ENCODE data around the gene TLR10.
A peak's percentile ranks its signal among the peaks of the same experiment; 100 is the strongest.

TLR10 gene

GRCh38 chr4:38765382-38765781 lies 17.4 kb downstream of the TLR10 start:
- DNase-seq = no peak

- DNase-seq = no peak
Observed at GRCh38 chr4:38764277-38764676, 18.5 kb downstream of the TLR10 start.

GRCh38 chr4:38762560-38762959 lies 20.2 kb downstream of the TLR10 start:
- no peak for DNase-seq

GRCh38 chr4:38759790-38760122 lies 23.0 kb downstream of the TLR10 start:
- DNase-seq = no peak

GRCh38 chr4:38759113-38759789 lies 23.5 kb downstream of the TLR10 start:
- peak in 3 of 4 experiments; percentile 10 to 25 (median 15) for DNase-seq

- no peak for DNase-seq
Observed at GRCh38 chr4:38757945-38758600, 24.7 kb downstream of the TLR10 start.

- no peak for DNase-seq
Observed at GRCh38 chr4:38752941-38753806, 29.6 kb downstream of the TLR10 start.

GRCh38 chr4:38752372-38752940 lies 30.3 kb downstream of the TLR10 start:
- DNase-seq = no peak

- no peak for DNase-seq
Observed at GRCh38 chr4:38751341-38752010, 31.3 kb downstream of the TLR10 start.

GRCh38 chr4:38749336-38749735 lies 33.5 kb downstream of the TLR10 start:
- DNase-seq = no peak

- DNase-seq = no peak
Observed at GRCh38 chr4:38747629-38748028, 35.2 kb downstream of the TLR10 start.

- no peak for DNase-seq
Observed at GRCh38 chr4:38745881-38746280, 36.9 kb downstream of the TLR10 start.

GRCh38 chr4:38743866-38744265 lies 38.9 kb downstream of the TLR10 start:
- no peak for DNase-seq

GRCh38 chr4:38740303-38740702 lies 42.5 kb downstream of the TLR10 start:
- DNase-seq = no peak

- DNase-seq = no peak
Observed at GRCh38 chr4:38738940-38739803, 43.6 kb downstream of the TLR10 start.

GRCh38 chr4:38735870-38736269 lies 46.9 kb downstream of the TLR10 start:
- DNase-seq = no peak

GRCh38 chr4:38734911-38735310 lies 47.9 kb downstream of the TLR10 start:
- no peak for DNase-seq

- no peak for DNase-seq
Observed at GRCh38 chr4:38734446-38734845, 48.3 kb downstream of the TLR10 start.

- no peak for DNase-seq
Observed at GRCh38 chr4:38733663-38734062, 49.1 kb downstream of the TLR10 start.

- peak; percentile 58 to 76 (median 73) for DNase-seq
Observed at GRCh38 chr4:38730830-38731646, 51.8 kb downstream of the TLR10 start.

- no peak for DNase-seq
Observed at GRCh38 chr4:38730493-38730829, 52.3 kb downstream of the TLR10 start.
